ENCODE results near the gene EVI5.
A peak's percentile ranks its signal among the peaks of the same experiment; 100 is the strongest.

EVI5 gene

GRCh38 chr1:92505015-92505692, 279.8 kb downstream of the EVI5 start:
- no peak for DNase-seq

GRCh38 chr1:92504291-92505014, 280.5 kb downstream of the EVI5 start:
- DNase-seq = no peak

- no peak for DNase-seq
Observed at GRCh38 chr1:92503926-92504285, 281.0 kb downstream of the EVI5 start.

GRCh38 chr1:92503043-92503925, 281.6 kb downstream of the EVI5 start:
- no peak for DNase-seq

- DNase-seq = no peak
Observed at GRCh38 chr1:92502247-92502646, 282.7 kb downstream of the EVI5 start.

GRCh38 chr1:92500552-92500951, 284.4 kb downstream of the EVI5 start:
- DNase-seq = no peak

- no peak for DNase-seq
Observed at GRCh38 chr1:92495392-92496063, 289.4 kb downstream of the EVI5 start.

- DNase-seq = no peak
Observed at GRCh38 chr1:92494485-92495141, 290.3 kb downstream of the EVI5 start.

GRCh38 chr1:92493139-92493538, 291.8 kb downstream of the EVI5 start:
- DNase-seq = no peak

- no peak for DNase-seq
Observed at GRCh38 chr1:92488832-92489231, 296.1 kb downstream of the EVI5 start.

GRCh38 chr1:92488416-92488815, 296.5 kb downstream of the EVI5 start:
- no peak for DNase-seq

GRCh38 chr1:92487078-92487605, 297.8 kb downstream of the EVI5 start:
- no peak for DNase-seq

GRCh38 chr1:92486251-92487077, 298.4 kb downstream of the EVI5 start, which contains the start of gene GFI1:
GFI1 (minus strand) TSS chr1:92486925; CDS start chr1:92483487, 3,438 bp downstream.
- no peak for DNase-seq

GRCh38 chr1:92485381-92486250, 299.3 kb downstream of the EVI5 start:
- peak; percentile 40 for DNase-seq

- no peak for DNase-seq
Observed at GRCh38 chr1:92484472-92485380, 300.2 kb downstream of the EVI5 start.

- DNase-seq = no peak
Observed at GRCh38 chr1:92483610-92484471, 301.1 kb downstream of the EVI5 start.

GRCh38 chr1:92482665-92483609, 302.0 kb downstream of the EVI5 start:
- no peak for DNase-seq

Measured in GOT3 (cell line).